Activated CD4-positive, alpha-beta T cell treated with anti-CD3 and anti-CD28 coated beads, Interleukin-2, amount 50 U/mL, for 4 hours (primary cell): Measurements from ENCODE around the gene MAP4K1.
"Not testable (repeated sequence)": the region's sequence is repeated elsewhere in the genome, so short reads cannot be mapped to it uniquely, and the experiment has no call there.

Source experiments
- DNase-seq, 2 experiments: peaks; one replicate each; pipeline ENCODE4 v3.0.0-alpha.2; 2020

The MAP4K1 gene

DNA sequence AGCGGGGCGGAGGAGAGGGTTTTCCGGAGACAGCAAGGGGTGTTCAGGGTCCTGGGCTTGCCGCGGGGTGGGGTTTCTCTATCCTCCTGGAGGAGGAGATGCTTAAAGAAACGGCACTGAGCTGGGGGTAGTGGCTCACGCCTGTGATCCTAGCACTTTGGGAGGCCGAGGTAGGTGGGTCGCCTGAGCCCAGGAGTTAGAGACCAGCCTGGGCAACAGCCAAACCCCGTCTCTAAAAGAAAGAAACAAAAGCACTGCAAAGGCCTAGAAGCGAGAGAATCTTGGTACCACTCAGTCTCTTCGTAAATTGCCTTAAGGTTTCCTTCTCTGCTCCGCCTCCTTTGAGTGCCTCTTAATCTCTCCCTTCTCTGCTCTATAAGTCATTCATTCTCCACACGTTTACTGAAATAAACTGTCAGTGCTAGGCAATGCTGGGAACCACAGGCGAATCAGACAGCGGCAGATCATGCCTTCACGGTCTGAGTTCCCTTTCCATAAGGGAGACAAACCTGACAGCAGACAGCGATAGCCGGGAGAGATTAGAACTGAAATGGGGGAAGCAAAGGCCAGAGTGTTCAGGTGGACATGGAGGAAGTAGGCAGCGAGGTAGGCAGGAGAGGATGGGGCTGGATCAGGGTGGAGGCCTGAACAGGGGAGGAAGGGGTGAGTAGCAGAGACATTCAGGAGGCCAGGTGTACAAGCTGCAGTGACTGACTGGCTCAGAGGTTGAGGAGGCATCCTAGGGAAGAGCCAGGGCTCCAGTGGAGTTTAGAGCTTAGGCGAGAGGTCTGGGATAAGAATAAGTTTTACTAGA lies 1.8 kb upstream of the MAP4K1 start:
- DNase-seq: no peak

DNA sequence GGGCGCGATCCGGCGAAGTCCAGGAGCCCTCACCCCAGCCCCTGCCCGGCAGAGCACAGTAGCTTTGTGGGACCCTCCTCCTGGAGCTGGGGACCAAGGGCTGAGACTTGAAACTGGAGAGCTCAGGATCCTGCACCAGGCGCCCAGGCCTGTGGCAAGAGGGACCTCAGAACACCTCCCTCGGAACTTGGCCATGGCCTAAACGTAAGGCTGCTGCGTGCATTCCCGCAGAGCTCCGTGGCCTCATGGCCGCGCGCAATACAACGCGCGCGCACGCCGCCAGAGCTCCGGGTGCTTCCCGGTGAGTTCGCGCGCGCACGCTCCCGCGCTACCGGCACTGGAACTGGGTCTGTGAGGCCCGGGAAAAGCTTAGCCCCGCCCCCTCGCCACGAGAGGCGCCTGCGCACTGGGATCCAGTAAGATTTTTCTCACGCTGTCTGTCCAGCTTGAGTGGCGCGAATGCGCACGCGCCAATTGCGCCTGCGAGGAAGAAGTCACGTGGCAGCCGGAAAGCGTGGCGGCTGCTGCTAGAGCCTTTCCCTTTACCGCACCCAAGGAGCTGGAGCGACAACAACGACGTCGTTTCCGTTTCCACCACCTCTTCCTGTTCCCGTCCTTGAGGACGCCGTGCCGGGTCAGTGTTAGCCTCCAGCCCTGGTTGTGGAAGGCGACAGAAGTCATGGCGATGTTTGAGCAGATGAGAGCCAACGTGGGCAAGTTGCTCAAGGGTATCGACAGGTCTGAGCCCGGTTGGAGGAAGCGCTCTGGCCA lies 1.0 kb upstream of the MAP4K1 start, which contains the start of gene EIF3K:
Gene EIF3K (plus strand): TSS at position 599 of the 771 bp plus-strand sequence. CDS start 81 bp downstream, at position 680.
- DNase-seq: peak; percentile 94 to 95

- no peak for DNase-seq
Observed at GRCh38 chr19:38617283-38617763, 430 bp downstream of the MAP4K1 start.

GRCh38 chr19:38616265-38616664 lies 1.5 kb downstream of the MAP4K1 start:
- no peak for DNase-seq

- DNase-seq: no peak
Observed at GRCh38 chr19:38615007-38615581, 2.7 kb downstream of the MAP4K1 start.

DNA sequence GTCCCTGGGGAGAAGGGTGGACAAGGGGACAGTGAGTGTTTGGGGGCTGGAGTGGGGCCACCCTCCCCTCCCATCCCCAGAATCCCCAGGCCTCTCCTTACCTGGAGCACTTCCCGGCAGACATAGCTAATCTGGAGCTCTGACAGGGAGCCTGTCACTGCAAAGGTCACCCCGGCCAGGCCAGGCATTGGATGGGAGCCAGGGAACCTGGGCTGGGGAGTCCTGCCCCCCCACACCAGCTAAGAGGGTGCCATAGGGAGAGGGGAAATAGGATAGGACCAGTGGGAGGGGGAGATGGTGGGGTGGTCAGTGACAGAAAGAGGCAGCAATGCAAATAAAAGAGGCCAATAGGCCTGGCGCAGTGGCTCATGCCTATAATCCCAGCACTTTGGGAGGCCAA lies 3.5 kb downstream of the MAP4K1 start:
- DNase-seq: no peak

- DNase-seq: no peak
Observed at GRCh38 chr19:38606131-38606530, 11.6 kb downstream of the MAP4K1 start.

- not testable (repeated sequence) for DNase-seq
Observed at GRCh38 chr19:38602856-38603255, 14.9 kb downstream of the MAP4K1 start.

GRCh38 chr19:38599722-38600121 lies 18.0 kb downstream of the MAP4K1 start:
- DNase-seq: no peak

- DNase-seq: no peak
Observed at GRCh38 chr19:38597075-38597474, 20.7 kb downstream of the MAP4K1 start.

DNA sequence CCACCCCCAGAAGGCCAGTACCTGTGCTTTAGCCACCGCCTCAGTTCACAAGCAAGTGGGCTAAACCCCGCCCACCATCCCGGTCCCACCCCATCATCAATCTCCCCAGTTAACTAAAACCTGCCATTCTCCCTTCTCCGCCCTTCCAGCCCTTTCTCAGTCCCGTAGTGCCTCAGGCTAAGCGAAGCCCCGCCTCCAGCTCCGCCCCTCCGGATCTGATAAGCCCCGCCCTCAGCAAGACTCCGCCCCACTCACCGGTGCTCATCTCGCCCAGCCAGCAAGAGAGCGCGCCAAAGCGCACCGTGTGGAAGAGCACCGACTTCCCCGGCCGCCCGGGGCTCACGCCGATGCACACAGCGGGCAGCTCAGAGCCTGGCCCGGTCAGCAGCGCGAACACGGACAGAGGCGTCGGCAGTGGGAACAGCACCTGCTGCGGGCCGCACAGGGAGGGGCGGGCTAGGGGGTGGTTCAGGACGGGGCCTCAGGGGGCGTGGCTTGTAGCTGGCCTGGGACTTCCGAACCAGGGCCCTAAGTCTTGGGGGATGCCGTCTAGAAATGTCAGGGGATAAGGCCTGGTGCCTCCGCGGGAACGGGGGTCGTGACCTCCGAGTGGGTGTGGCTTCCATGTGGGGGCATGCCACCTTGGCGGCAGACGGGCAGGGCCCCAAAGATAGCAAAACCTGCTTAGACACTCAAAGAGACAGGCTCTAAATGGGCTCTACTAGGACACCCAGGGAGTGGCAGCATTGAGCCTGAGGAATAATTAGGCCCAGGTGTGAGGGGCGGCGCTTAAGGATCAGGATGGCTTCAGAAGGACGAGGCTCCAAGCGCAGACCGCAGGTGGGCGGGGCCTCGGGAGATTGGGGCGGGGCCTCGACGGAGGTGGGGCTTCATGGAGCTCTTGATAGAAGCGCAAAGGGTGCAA lies 21.4 kb downstream of the MAP4K1 start:
- no peak for DNase-seq

DNA sequence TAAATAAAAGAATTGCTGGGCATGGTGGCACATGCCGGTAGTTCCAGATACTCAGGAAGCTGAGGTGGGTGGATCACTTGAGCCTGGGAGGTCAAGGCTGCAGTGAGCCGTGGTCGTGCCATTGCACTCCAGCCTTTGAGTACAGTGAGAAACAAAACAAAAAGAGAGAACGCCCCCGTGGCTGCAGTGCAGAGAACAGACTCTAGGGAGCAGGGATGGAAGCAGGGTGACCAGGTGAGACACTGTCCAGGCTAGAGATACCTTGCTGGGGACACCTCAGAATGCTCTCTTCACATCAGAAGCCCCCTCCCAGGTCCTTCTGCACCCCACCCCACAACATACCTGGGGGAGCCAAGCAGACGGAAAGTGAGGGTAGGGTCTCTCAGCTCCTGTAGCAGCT lies 24.8 kb downstream of the MAP4K1 start:
- no peak for DNase-seq

GRCh38 chr19:38588041-38588440 lies 29.7 kb downstream of the MAP4K1 start:
- DNase-seq: no peak

- DNase-seq: no peak
Observed at GRCh38 chr19:38587562-38587961, 30.2 kb downstream of the MAP4K1 start.

DNA sequence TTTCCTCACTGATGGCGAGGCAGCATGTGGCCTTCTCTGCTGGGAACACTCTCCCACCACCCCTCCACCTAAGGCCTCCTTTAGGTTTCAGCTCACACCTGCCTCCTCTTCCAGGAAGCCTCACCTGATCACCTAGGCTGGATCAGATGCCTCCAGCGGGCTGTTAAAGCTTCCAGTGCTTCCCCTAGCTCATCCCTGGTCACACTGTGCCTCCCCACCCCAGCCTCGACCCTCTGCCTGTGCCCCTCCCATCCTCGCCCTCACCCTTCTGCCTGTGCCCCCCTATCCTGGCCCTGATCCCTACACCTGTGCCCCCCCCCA lies 33.8 kb downstream of the MAP4K1 start:
- DNase-seq: no peak

DNA sequence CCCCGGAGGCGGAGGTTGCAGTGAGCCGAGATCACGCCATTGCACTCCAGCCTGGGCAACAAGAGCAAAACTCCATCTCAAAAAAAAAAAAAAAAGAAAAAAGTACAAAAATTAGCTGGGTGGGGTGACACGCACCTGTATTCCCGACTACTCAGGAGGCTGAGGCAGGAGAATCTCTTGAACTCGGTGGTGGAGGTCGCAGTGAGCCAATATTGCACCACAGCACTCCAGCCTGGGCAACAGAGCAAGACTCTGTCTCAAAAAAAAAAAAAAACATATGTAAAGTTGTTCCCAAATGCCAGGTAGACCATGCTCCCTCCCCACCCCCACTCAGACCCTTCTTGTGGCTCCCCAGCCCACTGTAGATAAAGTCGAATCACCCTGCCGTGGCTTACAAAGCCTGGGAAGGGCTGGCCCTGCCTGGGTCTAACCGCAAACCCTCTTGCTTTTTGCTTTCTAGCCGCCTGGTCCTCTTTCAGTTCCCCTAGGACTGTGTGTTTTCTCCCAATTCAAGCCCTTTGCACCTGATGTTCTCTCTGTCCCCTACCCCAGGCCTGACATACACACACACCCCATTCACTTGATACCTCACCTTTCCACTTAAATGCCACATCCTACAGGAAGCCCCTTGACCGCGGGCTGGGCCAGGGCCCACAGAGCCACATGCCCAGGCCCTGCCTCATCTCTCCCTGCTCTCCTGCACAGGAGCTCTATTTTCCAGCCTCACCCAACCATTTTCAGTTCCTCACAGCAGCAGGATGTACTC lies 34.4 kb downstream of the MAP4K1 start:
- DNase-seq: no peak

DNA sequence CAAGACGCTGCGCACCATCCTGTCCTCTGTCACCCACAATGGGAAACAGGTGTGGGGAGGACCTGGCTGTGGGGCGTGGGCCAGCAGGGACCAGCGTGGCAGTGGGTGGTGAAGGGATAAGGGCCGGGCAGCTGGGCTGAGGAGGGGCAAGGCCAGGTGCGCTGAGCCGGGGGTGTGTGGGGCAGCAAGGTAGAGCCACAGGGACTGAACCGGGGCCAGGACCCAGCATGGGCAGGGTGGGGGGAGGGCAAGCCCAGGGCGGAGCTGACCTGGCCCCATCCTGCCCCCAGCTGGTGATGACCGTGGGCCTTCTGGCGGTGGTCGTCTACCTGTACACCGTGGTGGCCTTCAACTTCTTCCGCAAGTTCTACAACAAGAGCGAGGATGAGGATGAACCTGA lies 37.7 kb downstream of the MAP4K1 start:
- no peak for DNase-seq

DNA sequence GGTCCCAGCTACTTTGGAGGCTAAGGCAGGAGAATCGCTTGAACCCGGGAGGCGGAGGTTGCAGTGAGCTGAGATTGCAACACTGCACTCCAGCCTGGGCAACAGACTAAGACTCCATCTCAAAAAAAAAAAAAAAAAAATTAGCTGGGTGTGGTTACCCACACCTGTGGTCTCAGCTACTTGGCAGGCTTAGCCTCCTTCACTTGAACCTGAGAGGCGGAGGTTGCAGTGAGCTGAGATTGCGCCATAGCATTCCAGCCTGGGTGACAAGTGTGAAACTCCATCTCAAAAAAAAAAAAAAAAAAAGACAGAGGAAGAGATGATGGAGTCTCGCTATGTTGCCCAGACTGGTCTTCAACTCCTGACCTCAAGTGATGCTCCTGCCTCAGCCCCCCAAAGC lies 38.4 kb downstream of the MAP4K1 start:
- not testable (repeated sequence) for DNase-seq

DNA sequence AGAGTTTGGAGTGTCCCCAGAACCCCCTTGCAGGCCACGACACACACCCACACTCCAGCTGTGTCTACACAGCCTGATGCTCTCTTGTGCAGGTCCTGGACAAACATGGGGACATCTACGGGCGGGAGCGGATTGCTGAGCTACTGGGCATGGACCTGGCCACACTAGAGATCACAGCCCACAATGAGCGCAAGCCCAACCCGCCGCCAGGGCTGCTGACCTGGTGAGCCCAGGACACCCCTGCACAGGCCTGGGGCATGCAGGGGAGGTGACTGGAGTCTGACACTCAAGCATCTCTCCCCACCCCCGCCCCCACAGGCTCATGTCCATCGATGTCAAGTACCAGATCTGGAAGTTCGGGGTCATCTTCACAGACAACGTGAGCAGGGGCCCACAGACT lies 39.9 kb downstream of the MAP4K1 start:
- DNase-seq: no peak

DNA sequence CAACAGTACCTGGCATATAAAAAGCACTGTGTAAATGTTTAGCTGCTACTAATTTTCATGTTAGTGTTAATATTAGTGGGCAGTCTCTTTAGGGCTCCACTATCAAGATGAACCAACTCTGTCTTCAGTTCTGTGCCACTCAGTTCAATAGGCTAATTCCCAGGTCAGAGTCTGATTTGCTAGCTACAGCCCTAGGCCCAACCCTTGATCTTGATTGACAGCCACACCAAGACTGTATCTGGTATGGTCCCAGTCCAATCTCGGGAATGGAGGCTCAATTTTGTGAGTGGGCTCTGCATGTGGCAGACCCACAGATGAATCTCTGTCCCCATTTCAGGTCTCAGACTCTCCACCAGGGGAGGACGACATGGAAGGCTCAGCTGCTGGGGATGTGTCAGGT lies 46.1 kb downstream of the MAP4K1 start:
- no peak for DNase-seq

DNA sequence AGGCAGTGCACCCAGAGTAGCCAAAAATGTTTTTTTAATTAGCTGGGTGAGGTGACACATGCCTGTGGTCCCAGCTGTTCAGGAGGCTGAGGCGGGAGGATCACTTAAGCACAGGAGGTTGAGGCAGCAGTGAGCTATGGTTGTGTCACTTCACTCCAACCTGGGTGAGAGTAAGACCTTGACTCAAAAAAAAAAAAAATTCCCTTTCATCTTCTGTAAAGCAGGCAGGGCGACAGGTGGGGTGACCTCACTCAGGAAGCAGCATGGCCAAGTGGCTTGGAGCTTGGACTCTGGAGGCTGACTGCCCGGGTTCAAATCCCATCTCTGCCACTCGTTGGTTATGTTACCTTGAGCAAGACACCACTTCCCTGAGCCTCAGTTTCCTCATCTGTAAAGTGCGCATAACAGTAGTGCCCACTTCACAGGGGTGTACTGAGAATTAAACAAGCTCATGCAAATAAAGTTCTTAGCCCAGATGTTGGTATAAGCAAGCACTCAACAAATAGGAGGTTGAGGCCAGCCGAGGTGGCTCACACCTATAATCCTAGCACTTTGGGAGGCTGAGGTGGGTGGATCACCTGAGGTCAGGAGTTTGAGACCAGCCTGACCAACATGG lies 48.3 kb downstream of the MAP4K1 start:
- DNase-seq: no peak
